ENCODE results near the gene MMEL1.

MMEL1 gene

GRCh38 chr1:2646837-2647236 is 14.0 kb upstream of the MMEL1 start (continued):
- TF ChIP-seq KLF8 (tag by site-specific recombination; IDR thresholded peaks at IDR 0.05): peak; percentile 57; the same call in 1 of the 2 replicates
- TF ChIP-seq ZNF521 (tag by site-specific recombination; IDR thresholded peaks at IDR 0.05): no peak
- TF ChIP-seq RBAK (tag by site-specific recombination; IDR thresholded peaks at IDR 0.05): no peak
- TF ChIP-seq ZNF529 (tag by site-specific recombination; IDR thresholded peaks at IDR 0.05; ENCODE audit: insufficient replicate concordance): no peak
- TF ChIP-seq ZNF146 (tag by site-specific recombination; IDR thresholded peaks at IDR 0.05): no peak
- TF ChIP-seq ZNF580 (tag by site-specific recombination; IDR thresholded peaks at IDR 0.05): 0 out of 2 replicates have a peak, but pooled peaks have one; percentile 12
- TF ChIP-seq ZNF549 (tag by site-specific recombination; IDR thresholded peaks at IDR 0.05): 0 out of 2 replicates have a peak, but pooled peaks have one; percentile 19
- TF ChIP-seq SETDB1 (IDR thresholded peaks at IDR 0.05; ENCODE audit: insufficient read length, low read length): peak; percentile 95

GRCh38 chr1:2645776-2646175 is 13.0 kb upstream of the MMEL1 start:
- no peak for TF ChIP-seq SCRT2 (tag by site-specific recombination; IDR thresholded peaks at IDR 0.05)
- TF ChIP-seq ZFP37 (tag by site-specific recombination; IDR thresholded peaks at IDR 0.05): no peak
- TF ChIP-seq ZSCAN23 (tag by site-specific recombination; IDR thresholded peaks at IDR 0.05): no peak
- TF ChIP-seq ZNF266 (tag by site-specific recombination; IDR thresholded peaks at IDR 0.05; ENCODE audit: low read depth): no peak
- no peak for TF ChIP-seq ZBTB48 (tag by site-specific recombination; IDR thresholded peaks at IDR 0.05)
- TF ChIP-seq ATF2 (tag by site-specific recombination; IDR thresholded peaks at IDR 0.05; ENCODE audit: low read depth): no peak
- TF ChIP-seq REST (tag by site-specific recombination; IDR thresholded peaks at IDR 0.05): no peak
- peaks cover 3% of the 10 kb centered on the region for H3K4me1 ChIP-seq (ENCODE audit: control insufficient read depth, insufficient read depth, low read length)
- POLR2A ChIA-PET: no interaction called here

GRCh38 chr1:2645143-2645542 is 12.3 kb upstream of the MMEL1 start:
- Histone ChIP-seq H3K27ac (ENCODE audit: extremely low read depth, low read depth, low read length) (no peak overlapping the region), H3K4me1 (ENCODE audit: control insufficient read depth, insufficient read depth, low read length) (peaks cover 3% of the 10 kb centered on the region), H3K4me3 (ENCODE audit: low read depth, low read length) (no peak overlapping the region), H3K36me3 (ENCODE audit: control insufficient read depth in 2 of 2, insufficient read depth in 1 of 2, low read length in 2 of 2) (no peaks in the 10 kb centered on the region), H3K9me3 (ENCODE audit: control insufficient read depth, insufficient read depth, low read depth, low read length) (no peaks in the 10 kb centered on the region)
- POLR2A ChIA-PET: no interaction called here
- CTCF ChIA-PET: no interaction called here
- TF ChIP-seq GLI2 (tag by site-specific recombination; IDR thresholded peaks at IDR 0.05; ENCODE audit: borderline replicate concordance, low read depth): no peak
- no peak for TF ChIP-seq WT1 (tag by site-specific recombination; IDR thresholded peaks at IDR 0.05)
- TF ChIP-seq ZNF184 (tag by site-specific recombination; IDR thresholded peaks at IDR 0.05): no peak
- no peak for TF ChIP-seq ZNF792 (tag by site-specific recombination; IDR thresholded peaks at IDR 0.05)
- no peak for TF ChIP-seq BCL6B (tag by site-specific recombination; IDR thresholded peaks at IDR 0.05)
- TF ChIP-seq ZNF133 (tag by site-specific recombination; IDR thresholded peaks at IDR 0.05): no peak
- no peak for TF ChIP-seq TSHZ1 (tag by site-specific recombination; IDR thresholded peaks at IDR 0.05; ENCODE audit: borderline replicate concordance)
- no peak for TF ChIP-seq ZNF341 (tag by site-specific recombination; IDR thresholded peaks at IDR 0.05; ENCODE audit: low read depth)
- no peak for TF ChIP-seq ZNF549 (tag by site-specific recombination; IDR thresholded peaks at IDR 0.05)
- TF ChIP-seq ZNF202 (tag by site-specific recombination; IDR thresholded peaks at IDR 0.05; ENCODE audit: borderline replicate concordance): no peak
- no peak for TF ChIP-seq SETDB1 (IDR thresholded peaks at IDR 0.05; ENCODE audit: insufficient read length, low read length)

More at GRCh38 chr1:2645776-2646175, 13.0 kb upstream of the MMEL1 start:
- Histone ChIP-seq H3K9me3 (ENCODE audit: control insufficient read depth, insufficient read depth, low read depth, low read length) (no peaks in the 10 kb centered on the region), H3K4me3 (ENCODE audit: low read depth, low read length) (no peak overlapping the region), H3K36me3 (ENCODE audit: control insufficient read depth in 2 of 2, insufficient read depth in 1 of 2, low read length in 2 of 2) (no peaks in the 10 kb centered on the region), H3K27ac (ENCODE audit: extremely low read depth, low read depth, low read length) (no peak overlapping the region)
- CTCF ChIA-PET: no interaction called here
